OCI-LY1 (cell line): Measurements from ENCODE around the gene AIP.

Experiments used
- CTCF ChIP-seq: fragments of 200-600 bp; sonication (generic), shearing (Covaris generic); IDR thresholded peaks from 2 replicates; pipeline ENCODE4 v1.5.1; 2017; ENCODE audit warnings: mild to moderate bottlenecking, antibody characterized with exemption, low read length, moderate library complexity, mixed read lengths
- EZH2 ChIP-seq: fragments of 200-600 bp; sonication (generic), shearing (Covaris generic); IDR thresholded peaks from 2 replicates; pipeline ENCODE4 v1.8.0; 2017; ENCODE audit warnings: borderline replicate concordance, mixed run types, mild to moderate bottlenecking, antibody characterized with exemption, low read length, moderate library complexity, mixed read lengths

- TF ChIP-seq CTCF = no peak
- TF ChIP-seq EZH2 = no peak
Measured at GRCh38 chr11:67472882-67473281, 9.9 kb upstream of the AIP start.
